ENCODE results near the gene HTRA1. TPM values are rescaled to one million over a fixed set of nuclear protein-coding genes. Genes with fewer than 3 reads are reported as not detected.
A peak's percentile ranks its signal among the peaks of the same experiment; 100 is the strongest.

The HTRA1 gene
- total RNA-seq, 1 experiment from 2014 or later, result 11.5 TPM

DNA sequence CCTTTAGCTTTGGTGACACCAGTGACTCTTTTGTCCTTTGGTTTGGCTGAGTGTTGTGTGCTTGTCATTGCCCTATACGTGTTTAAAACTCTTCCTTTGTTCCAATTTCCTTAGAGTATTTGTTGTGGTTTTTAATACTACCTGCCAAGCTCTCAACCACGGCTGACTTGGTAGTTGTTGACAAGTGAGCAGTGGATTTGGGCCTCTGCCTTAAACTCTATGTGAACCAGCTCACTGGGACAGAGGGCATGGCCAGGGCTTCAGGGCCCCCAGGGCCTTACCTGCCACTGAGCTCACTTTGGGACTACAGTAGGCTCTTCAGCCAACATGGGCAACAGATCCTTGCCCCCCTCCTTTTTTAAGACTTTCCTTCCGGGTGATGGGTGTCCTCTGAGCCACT, 89.6 kb downstream of the HTRA1 start:
- no peaks in the 10 kb centered on the region for H3K36me3 ChIP-seq (replicated peaks; ENCODE audit: control insufficient read depth, insufficient read depth, low read length)
- DNase-seq, result no peak
- no peaks in the 10 kb centered on the region for H3K27me3 ChIP-seq (ENCODE audit: control insufficient read depth, insufficient read depth, low read length)
- H3K4me3 ChIP-seq (ENCODE audit: insufficient read depth, low read depth, low read length), result no peak overlapping the region

DNA sequence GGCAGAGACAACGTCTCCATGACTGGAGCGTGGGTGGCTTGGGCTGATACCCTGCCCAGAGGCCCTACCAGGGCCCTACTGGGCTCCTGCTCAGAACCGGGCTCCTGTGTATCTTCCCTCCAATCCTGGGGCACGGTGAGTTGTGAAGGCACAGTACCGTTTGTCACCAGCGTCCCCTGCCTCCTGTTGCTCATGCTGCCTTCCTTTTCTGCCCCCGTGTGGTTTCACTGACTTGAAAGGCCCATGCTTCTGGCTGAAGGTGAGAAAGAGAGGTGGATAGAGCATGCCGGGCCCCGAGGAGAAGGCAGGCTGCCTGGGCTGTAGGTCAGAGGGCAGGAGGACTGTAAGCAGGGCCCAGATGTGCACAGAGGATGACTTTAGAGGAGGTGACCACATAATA, 90.1 kb downstream of the HTRA1 start:
- no peak for DNase-seq
- no peak overlapping the region for H3K4me3 ChIP-seq (ENCODE audit: insufficient read depth, low read depth, low read length)
- no peaks in the 10 kb centered on the region for H3K36me3 ChIP-seq (replicated peaks; ENCODE audit: control insufficient read depth, insufficient read depth, low read length)
- H3K27me3 ChIP-seq (ENCODE audit: control insufficient read depth, insufficient read depth, low read length), result no peaks in the 10 kb centered on the region

DNA sequence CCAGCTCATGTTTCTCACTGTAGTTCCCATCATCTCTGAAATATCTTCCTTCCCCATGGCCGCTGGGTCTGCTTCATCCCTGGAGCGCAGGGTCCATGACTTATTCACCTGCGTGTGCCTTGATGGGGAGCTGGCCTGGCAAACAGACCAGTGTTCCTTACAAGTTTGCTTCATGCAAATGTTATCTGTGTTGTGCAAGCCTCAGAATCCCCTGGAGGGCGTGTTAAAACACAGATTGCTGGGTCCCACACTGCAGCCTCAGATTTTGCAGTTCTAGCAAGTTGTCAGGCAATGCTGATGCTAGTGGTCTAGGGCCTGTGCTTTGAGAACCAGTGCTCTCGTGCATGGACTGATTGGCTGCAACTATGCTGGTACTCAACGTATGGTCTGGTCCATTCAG, 92.0 kb downstream of the HTRA1 start:
- DNase-seq, result no peak
- Histone ChIP-seq H3K36me3 (replicated peaks; ENCODE audit: control insufficient read depth, insufficient read depth, low read length) (no peaks in the 10 kb centered on the region), H3K4me3 (ENCODE audit: insufficient read depth, low read depth, low read length) (no peak overlapping the region), H3K27me3 (ENCODE audit: control insufficient read depth, insufficient read depth, low read length) (no peaks in the 10 kb centered on the region)

DNA sequence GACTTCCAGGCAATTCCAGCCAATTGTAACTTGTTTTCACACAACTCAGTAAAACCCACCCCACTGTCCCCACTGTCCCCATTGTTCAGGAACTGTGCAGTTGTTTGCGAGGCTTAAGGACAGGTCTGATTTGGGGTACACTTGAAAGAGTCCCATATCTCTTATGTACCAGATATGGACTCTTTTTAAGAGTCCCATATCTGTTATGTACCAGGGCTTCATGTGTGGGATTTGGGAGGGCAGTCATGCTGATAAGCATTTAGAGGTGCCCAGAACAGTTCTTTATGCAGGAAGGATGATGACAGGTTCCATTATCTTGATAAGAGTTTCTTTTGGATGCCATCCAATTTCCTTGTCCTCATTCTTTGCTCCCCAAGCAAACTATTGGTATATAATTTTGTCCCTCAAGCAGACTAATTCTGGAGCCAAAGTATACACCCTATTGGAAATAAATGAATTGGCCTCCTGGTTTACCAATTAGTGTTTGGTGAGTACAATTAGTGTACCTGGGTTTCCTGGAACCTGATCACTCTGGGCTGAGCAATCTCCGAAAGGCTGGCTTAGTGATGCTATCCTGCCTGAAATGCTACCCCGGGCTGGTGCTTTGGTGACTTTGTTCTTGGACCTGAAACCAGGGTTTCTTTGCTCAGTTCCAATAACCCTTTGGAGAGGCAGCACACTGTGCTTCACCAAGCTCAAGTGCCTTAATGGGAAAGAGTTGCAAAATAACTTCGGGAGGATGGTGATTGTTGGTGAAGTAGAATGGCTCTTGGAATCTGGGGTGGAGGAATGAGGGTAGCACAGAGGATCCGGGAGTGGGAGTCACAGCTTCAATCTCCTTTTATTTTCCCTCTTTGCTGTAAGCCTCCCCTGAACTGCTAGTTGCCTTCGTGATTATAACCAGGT, 93.0 kb downstream of the HTRA1 start:
- no peaks in the 10 kb centered on the region for H3K36me3 ChIP-seq (replicated peaks; ENCODE audit: control insufficient read depth, insufficient read depth, low read length)
- H3K27me3 ChIP-seq (ENCODE audit: control insufficient read depth, insufficient read depth, low read length), result no peaks in the 10 kb centered on the region
- no peak overlapping the region for H3K4me3 ChIP-seq (ENCODE audit: insufficient read depth, low read depth, low read length)
- DNase-seq, result no peak

DNA sequence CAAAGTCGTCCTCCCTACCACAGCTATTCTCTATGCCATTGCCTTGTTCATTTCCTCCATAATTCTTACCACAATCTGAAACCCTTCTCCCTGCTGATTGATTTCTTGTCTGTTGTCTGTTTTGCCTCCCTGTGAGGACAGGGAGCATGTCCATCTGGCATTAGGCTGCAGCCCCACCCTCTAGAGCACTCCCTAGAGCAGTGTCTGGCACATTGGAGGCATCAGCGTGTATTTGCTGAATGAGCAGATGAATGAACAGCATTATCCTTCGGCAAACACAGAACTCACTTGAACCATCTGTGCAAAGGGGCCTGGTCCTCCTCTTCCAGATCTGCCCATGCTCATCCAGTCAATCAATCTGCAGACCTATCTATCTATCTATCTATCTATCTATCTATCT, 94.1 kb downstream of the HTRA1 start:
- DNase-seq, result no peak
- Histone ChIP-seq H3K36me3 (replicated peaks; ENCODE audit: control insufficient read depth, insufficient read depth, low read length) (no peaks in the 10 kb centered on the region), H3K27me3 (ENCODE audit: control insufficient read depth, insufficient read depth, low read length) (no peaks in the 10 kb centered on the region), H3K4me3 (ENCODE audit: insufficient read depth, low read depth, low read length) (no peak overlapping the region)

DNA sequence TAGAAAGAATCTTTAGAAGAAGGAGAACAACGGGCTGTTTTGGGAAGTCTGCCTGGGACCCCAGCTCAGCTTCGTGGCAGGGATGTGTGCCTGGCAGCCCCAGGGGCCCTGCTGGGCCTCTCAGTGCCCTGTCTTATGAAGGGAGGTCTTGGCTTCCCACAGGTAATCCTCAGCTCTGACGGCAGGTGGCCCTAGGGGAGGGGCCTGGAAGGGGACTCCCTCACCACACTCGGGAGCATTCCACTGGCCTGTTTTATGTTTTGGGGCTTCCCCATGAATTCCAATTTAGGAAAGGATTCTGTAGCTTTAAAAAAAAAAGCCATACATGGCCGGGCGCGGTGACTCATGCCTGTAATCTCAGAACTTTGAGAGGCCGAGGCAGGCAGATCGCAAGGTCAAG, 96.2 kb downstream of the HTRA1 start:
- Histone ChIP-seq H3K36me3 (replicated peaks; ENCODE audit: control insufficient read depth, insufficient read depth, low read length) (no peaks in the 10 kb centered on the region), H3K27me3 (ENCODE audit: control insufficient read depth, insufficient read depth, low read length) (no peaks in the 10 kb centered on the region), H3K4me3 (ENCODE audit: insufficient read depth, low read depth, low read length) (no peak overlapping the region)
- peak; percentile 80 for DNase-seq

DNA sequence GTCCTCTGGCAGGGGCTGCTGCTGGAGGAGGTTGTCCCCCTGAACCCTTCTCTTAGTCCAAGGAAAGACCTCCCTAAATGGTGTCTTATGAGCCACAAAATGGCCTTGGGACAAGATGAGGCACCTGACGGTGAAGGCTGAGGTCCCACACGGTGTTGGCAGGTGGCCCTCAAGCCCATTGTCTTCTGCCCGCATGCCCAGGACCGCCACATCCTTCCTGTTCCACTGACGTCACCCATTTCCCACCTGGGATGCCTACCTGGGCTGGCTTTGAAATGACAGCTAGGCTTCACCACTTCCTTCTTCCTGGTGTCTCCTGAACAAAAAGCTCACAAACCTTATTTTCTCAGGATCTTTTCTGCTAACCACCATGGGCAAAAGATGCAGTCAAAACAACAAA, 97.1 kb downstream of the HTRA1 start:
- no peak overlapping the region for H3K4me3 ChIP-seq (ENCODE audit: insufficient read depth, low read depth, low read length)
- H3K36me3 ChIP-seq (replicated peaks; ENCODE audit: control insufficient read depth, insufficient read depth, low read length), result no peaks in the 10 kb centered on the region
- no peaks in the 10 kb centered on the region for H3K27me3 ChIP-seq (ENCODE audit: control insufficient read depth, insufficient read depth, low read length)
- no peak for DNase-seq

DNA sequence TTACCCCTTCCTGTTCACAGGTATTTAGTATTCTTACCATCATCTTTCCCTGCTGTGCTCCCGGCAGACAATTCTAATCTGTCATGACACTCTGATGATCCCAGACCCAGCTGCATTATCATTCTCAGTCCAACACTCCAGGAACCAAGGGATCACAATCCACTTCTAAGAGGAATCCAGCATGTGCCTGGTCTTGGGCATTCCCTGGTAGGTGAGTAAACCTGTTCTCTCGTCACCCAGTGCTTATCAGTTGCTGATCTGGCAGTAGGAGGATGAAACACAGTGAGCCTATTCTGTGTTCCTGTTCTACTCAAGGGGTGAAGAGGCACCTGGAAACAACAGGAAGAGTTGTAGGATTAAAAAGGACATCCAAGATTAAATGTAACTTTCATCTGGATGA, 97.9 kb downstream of the HTRA1 start:
- no peaks in the 10 kb centered on the region for H3K27me3 ChIP-seq (ENCODE audit: control insufficient read depth, insufficient read depth, low read length)
- H3K4me3 ChIP-seq (ENCODE audit: insufficient read depth, low read depth, low read length), result no peak overlapping the region
- no peak for DNase-seq
- H3K36me3 ChIP-seq (replicated peaks; ENCODE audit: control insufficient read depth, insufficient read depth, low read length), result no peaks in the 10 kb centered on the region

DNA sequence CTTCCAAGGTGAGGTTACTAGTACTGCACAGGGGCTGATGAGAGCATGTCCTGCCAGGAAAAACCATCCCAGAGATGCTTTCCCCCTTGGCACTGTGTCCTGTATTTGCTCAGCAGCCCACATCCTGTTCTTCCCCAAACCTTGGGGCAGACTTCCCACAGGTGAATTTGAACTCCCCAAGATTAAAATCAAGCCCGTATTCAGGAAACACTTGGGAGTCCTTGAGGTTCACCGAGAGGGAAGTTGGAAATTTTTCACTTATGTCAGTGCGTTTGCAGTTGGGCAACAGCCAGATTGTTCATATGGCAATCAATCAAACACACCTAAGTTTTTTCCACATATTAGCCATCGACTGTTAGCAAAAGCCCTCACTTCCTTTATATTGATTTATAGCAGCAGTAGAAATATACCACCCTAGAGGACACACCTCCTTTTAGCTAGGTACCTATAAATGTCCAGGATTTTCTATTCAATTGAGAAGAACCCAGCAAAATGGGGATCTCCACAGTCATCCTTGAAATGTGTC, 99.0 kb downstream of the HTRA1 start, which contains the start of gene DMBT1:
DMBT1 (plus strand) TSS at position 476 of the 526 bp plus-strand sequence; CDS start at position 493, 17 bp downstream.
- Histone ChIP-seq H3K36me3 (replicated peaks; ENCODE audit: control insufficient read depth, insufficient read depth, low read length) (no peaks in the 10 kb centered on the region), H3K27me3 (ENCODE audit: control insufficient read depth, insufficient read depth, low read length) (no peaks in the 10 kb centered on the region), H3K4me3 (ENCODE audit: insufficient read depth, low read depth, low read length) (no peak within 1 kb of the TSS)
- DNase-seq, result no peak

DNA sequence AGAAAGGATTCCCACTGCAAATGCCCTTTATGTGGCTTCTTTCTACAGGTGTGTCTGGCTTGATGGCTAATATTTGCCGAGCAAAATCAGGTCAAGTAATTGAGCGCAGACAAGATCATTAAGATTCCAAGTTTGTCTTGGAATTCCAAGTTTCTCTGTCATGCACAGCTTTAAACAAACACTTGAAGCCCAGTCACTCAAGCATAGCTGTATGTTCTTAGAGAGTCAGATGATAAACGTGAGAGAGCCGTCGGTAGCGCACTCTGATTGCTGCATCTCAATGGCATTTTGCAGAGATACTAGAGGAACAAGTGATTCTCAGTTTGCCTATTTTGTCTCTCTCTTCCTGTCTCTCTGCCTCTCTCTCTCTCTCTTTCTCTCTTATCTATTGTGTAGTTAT, 99.9 kb downstream of the HTRA1 start:
- no peaks in the 10 kb centered on the region for H3K36me3 ChIP-seq (replicated peaks; ENCODE audit: control insufficient read depth, insufficient read depth, low read length)

DNA sequence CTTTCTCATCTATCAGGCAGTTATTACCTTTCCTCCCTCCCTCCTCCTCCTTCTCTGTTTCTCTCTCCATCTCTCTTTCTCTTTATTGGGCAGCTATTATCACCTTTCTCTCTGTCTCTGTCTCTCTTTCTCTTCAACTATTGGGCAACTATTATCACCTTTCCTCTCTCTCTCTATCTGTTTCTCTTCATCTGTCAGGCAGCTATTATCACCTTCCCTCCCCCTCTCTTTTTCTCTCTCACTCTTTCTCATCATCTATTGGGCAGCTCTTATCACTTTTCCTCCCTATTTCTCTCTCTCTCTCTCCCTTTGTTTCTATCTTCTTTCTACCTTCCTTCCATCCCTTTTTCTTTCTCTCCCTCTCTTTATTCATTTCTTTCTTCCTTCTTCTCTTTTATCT, 100.4 kb downstream of the HTRA1 start:
- no peak for DNase-seq
- no peaks in the 10 kb centered on the region for H3K27me3 ChIP-seq (ENCODE audit: control insufficient read depth, insufficient read depth, low read length)
- H3K4me3 ChIP-seq (ENCODE audit: insufficient read depth, low read depth, low read length), result no peak overlapping the region
- H3K36me3 ChIP-seq (replicated peaks; ENCODE audit: control insufficient read depth, insufficient read depth, low read length), result no peaks in the 10 kb centered on the region

More for the DNA sequence above, 99.9 kb downstream of the HTRA1 start:
- Histone ChIP-seq H3K27me3 (ENCODE audit: control insufficient read depth, insufficient read depth, low read length) (no peaks in the 10 kb centered on the region), H3K4me3 (ENCODE audit: insufficient read depth, low read depth, low read length) (no peak overlapping the region)
- DNase-seq, result no peak

Other genes with a start within 250 kb of the HTRA1 start
- gene BTBD16, start 190.3 kb upstream of the HTRA1 start, total RNA-seq (2014; rRNA removed; shearing (Covaris generic)), result 0.15 and 0.42 TPM in 2 replicates
- 28.5 and 38.2 TPM in 2 replicates for gene PLEKHA1, start 86.8 kb upstream of the HTRA1 start, total RNA-seq (2014; rRNA removed; shearing (Covaris generic))
- not detected in 2 replicates for gene ARMS2, start 6.9 kb upstream of the HTRA1 start, total RNA-seq (2014; rRNA removed; shearing (Covaris generic))
- 0.04 and 0.10 TPM in 2 replicates for gene DMBT1, start 99.2 kb downstream of the HTRA1 start, total RNA-seq (2014; rRNA removed; shearing (Covaris generic))
- not detected in 2 replicates for gene C10orf120, start 238.3 kb downstream of the HTRA1 start, total RNA-seq (2014; rRNA removed; shearing (Covaris generic))